OCI-M2 (cell line): ENCODE results near the gene GOLGA6L2.
"Not testable (repeated sequence)": the region's sequence is repeated elsewhere in the genome, so short reads cannot be mapped to it uniquely, and the experiment has no call there.

Source experiments
- DNase-seq: peaks from one replicate; lab custom pipeline; 2025; ENCODE audit not compliant: unreplicated experiment; lab: John Stamatoyannopoulos, UW

GOLGA6L2 gene

GRCh38 chr15:23425327-23425726 lies 21.7 kb downstream of the GOLGA6L2 start:
- DNase-seq: not testable (repeated sequence)

GRCh38 chr15:23424111-23424904 lies 22.7 kb downstream of the GOLGA6L2 start:
- DNase-seq: no peak

GRCh38 chr15:23422946-23423708 lies 23.9 kb downstream of the GOLGA6L2 start:
- no peak for DNase-seq

- no peak for DNase-seq
Measured at GRCh38 chr15:23422099-23422945, 24.7 kb downstream of the GOLGA6L2 start.

- DNase-seq: no peak
Measured at GRCh38 chr15:23420806-23421575, 26.1 kb downstream of the GOLGA6L2 start.

- DNase-seq: no peak
Measured at GRCh38 chr15:23416349-23417276, 30.4 kb downstream of the GOLGA6L2 start.

GRCh38 chr15:23415866-23416265 lies 31.2 kb downstream of the GOLGA6L2 start:
- DNase-seq: not testable (repeated sequence)

GRCh38 chr15:23415321-23415865 lies 31.6 kb downstream of the GOLGA6L2 start:
- DNase-seq: no peak

- not testable (repeated sequence) for DNase-seq
Measured at GRCh38 chr15:23412881-23413600, 34.0 kb downstream of the GOLGA6L2 start.

- no peak for DNase-seq
Measured at GRCh38 chr15:23411841-23412240, 35.2 kb downstream of the GOLGA6L2 start.

GRCh38 chr15:23403550-23403949 lies 43.5 kb downstream of the GOLGA6L2 start:
- DNase-seq: no peak

- no peak for DNase-seq
Measured at GRCh38 chr15:23402544-23402943, 44.5 kb downstream of the GOLGA6L2 start.

- no peak for DNase-seq
Measured at GRCh38 chr15:23402140-23402539, 44.9 kb downstream of the GOLGA6L2 start.

GRCh38 chr15:23401627-23402026 lies 45.4 kb downstream of the GOLGA6L2 start:
- DNase-seq: no peak

- not testable (repeated sequence) for DNase-seq
Measured at GRCh38 chr15:23399207-23399606, 47.8 kb downstream of the GOLGA6L2 start.

GRCh38 chr15:23398357-23398756 lies 48.7 kb downstream of the GOLGA6L2 start:
- DNase-seq: not testable (repeated sequence)

GRCh38 chr15:23397779-23398178 lies 49.3 kb downstream of the GOLGA6L2 start:
- DNase-seq: no peak

- no peak for DNase-seq
Measured at GRCh38 chr15:23395832-23396231, 51.2 kb downstream of the GOLGA6L2 start.
